Measurements from ENCODE around the gene ATG10. TPM values are rescaled to one million over a fixed set of nuclear protein-coding genes. Genes with fewer than 3 reads are reported as not detected.
A peak's percentile ranks its signal among the peaks of the same experiment; 100 is the strongest.

ATG10 gene
- total RNA-seq, 1 donor from 2014 or later = 8.9 TPM

DNA sequence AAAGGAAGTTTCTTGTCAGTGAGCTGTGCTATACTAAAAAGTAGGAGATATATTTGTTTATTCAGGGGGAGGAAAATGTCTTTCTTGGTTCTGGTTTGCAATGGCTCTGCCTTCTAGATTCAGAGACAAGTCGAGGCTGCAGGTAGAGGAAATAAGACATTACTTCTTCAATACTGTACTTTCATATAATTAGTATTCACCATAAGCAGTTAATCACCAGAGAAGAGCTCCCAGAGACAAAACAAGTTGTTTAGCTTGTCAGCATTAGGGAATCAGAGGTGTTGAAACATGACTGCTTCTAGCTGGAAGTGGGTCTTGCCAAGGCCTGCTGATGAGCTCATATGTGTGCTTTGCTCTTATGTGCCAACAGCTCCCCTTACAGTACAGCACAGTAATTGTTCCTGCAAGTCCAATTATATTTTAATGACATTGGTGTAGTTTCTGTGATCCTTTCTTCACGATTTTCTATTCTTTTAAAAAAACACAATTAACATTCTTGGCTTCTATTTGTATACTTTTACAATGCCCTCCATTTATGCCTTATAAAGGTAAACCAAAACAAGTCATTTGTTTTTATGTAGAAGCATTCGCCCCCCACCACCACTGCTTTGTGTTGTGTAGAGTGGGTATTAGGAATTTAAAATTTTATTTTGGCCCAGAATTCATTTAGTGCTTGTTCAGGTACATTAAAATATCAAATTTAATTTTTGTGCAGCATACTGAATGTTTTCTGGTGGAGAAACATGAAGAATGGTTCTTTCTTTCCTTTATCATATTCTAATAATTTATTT, 194.1 kb downstream of the ATG10 start:
- no peaks in the 10 kb centered on the region for H3K9me3 Mint-ChIP-seq
- H3K27me3 Mint-ChIP-seq (ENCODE audit: low read depth) = no peaks in the 10 kb centered on the region
- no peak overlapping the region for H3K4me3 Mint-ChIP-seq (ENCODE audit: low read depth)
- intact Hi-C loops (cut with micrococcal nuclease) = loop anchor here (1.0 to 10.0 kb wide), 5 partner anchors 194 to 741 kb away; partner anchors contain the start of genes ATG10 and SSBP2
- peaks cover 7% of the 10 kb centered on the region for H3K4me1 Mint-ChIP-seq (ENCODE audit: low read depth)
- DNase-seq (ENCODE audit: low spot score) = no peak
- H3K36me3 Mint-ChIP-seq (ENCODE audit: low read depth) = no peaks in the 10 kb centered on the region
- no peak overlapping the region for H3K27ac Mint-ChIP-seq

GRCh38 chr5:82167372-82167935, 195.6 kb downstream of the ATG10 start:
- Mint-ChIP-seq H3K27me3 (ENCODE audit: low read depth) (no peaks in the 10 kb centered on the region), H3K27ac (no peak overlapping the region), H3K36me3 (ENCODE audit: low read depth) (no peaks in the 10 kb centered on the region), H3K4me3 (ENCODE audit: low read depth) (no peak overlapping the region), H3K9me3 (no peaks in the 10 kb centered on the region), H3K4me1 (ENCODE audit: low read depth) (peaks cover 7% of the 10 kb centered on the region)
- no peak for DNase-seq (ENCODE audit: low spot score)
- intact Hi-C loops (cut with micrococcal nuclease) = loop anchor here (5.0 to 10.0 kb wide), 3 partner anchors 195 to 415 kb away; partner anchors contain the start of genes ATG10 and SSBP2

DNA sequence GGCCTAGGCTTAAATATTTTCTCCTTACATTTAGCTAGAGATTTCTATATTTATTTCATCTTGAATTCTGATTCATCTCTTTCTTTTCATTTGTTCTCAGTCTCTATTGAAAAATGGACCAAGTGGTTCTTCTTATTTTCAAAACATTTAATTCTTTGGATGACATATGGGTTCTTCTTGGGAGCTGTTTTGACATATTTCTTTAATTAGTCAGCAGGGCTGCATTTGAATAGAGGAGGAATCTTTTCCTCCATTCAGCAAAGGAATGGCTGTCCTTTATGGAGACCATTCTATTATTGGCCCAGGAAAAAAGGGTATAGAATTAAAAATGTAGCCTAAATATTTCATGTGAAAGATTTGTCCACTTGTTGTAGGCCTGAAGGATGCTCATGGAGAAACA, 196.5 kb downstream of the ATG10 start:
- DNase-seq (ENCODE audit: low spot score) = no peak
- intact Hi-C loops (cut with micrococcal nuclease) = loop anchor here (5.0 to 10.0 kb wide), 3 partner anchors 196 to 416 kb away; partner anchors contain the start of genes ATG10 and SSBP2
- no peaks in the 10 kb centered on the region for H3K27me3 Mint-ChIP-seq (ENCODE audit: low read depth)
- H3K4me3 Mint-ChIP-seq (ENCODE audit: low read depth) = no peak overlapping the region
- no peaks in the 10 kb centered on the region for H3K9me3 Mint-ChIP-seq
- H3K27ac Mint-ChIP-seq = no peak overlapping the region
- peaks cover 6% of the 10 kb centered on the region for H3K4me1 Mint-ChIP-seq (ENCODE audit: low read depth)
- H3K36me3 Mint-ChIP-seq (ENCODE audit: low read depth) = no peaks in the 10 kb centered on the region

DNA sequence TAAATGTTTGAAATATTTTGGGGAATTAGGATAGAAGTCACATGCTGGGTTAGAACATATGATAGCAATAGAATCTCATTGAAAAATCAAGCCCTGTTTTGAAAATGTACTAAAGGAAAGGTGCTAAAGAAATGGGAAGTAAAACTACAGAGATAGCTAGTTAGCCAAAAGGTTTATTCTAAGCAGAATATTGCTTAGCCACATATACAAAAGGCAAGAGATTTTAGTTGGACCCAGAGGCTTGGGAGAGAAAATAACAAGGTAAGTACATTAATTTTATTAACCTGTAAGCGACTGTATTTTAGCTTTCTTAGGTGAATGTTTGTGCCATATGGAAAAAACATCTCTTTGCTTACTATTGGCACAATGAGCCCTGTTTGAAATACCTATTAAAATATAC, 198.1 kb downstream of the ATG10 start:
- Mint-ChIP-seq H3K9me3 (no peaks in the 10 kb centered on the region), H3K27ac (no peak overlapping the region), H3K27me3 (ENCODE audit: low read depth) (no peaks in the 10 kb centered on the region), H3K4me3 (ENCODE audit: low read depth) (no peak overlapping the region), H3K36me3 (ENCODE audit: low read depth) (no peaks in the 10 kb centered on the region), H3K4me1 (ENCODE audit: low read depth) (peaks cover 6% of the 10 kb centered on the region)
- intact Hi-C loops (cut with micrococcal nuclease) = loop anchor here (5.0 to 10.0 kb wide), 3 partner anchors 198 to 418 kb away; partner anchors contain the start of genes ATG10 and SSBP2
- no peak for DNase-seq (ENCODE audit: low spot score)

GRCh38 chr5:82174128-82174918, 202.5 kb downstream of the ATG10 start:
- Mint-ChIP-seq H3K36me3 (ENCODE audit: low read depth) (no peaks in the 10 kb centered on the region), H3K4me3 (ENCODE audit: low read depth) (no peak overlapping the region), H3K4me1 (ENCODE audit: low read depth) (peaks cover 4% of the 10 kb centered on the region), H3K27ac (no peak overlapping the region), H3K9me3 (no peaks in the 10 kb centered on the region), H3K27me3 (ENCODE audit: low read depth) (no peaks in the 10 kb centered on the region)
- DNase-seq (ENCODE audit: low spot score) = peak; percentile 33
- intact Hi-C loops (cut with micrococcal nuclease) = loop anchor here (2.0 kb wide), 1 partner anchor 50 kb away; no protein-coding TSS in a partner anchor

- intact Hi-C loops (cut with micrococcal nuclease) = loop anchor here (2.0 kb wide), 1 partner anchor 50 kb away; no protein-coding TSS in a partner anchor
- Mint-ChIP-seq H3K27ac (no peak overlapping the region), H3K9me3 (no peaks in the 10 kb centered on the region), H3K4me1 (ENCODE audit: low read depth) (peaks cover 4% of the 10 kb centered on the region), H3K27me3 (ENCODE audit: low read depth) (no peaks in the 10 kb centered on the region), H3K36me3 (ENCODE audit: low read depth) (no peaks in the 10 kb centered on the region), H3K4me3 (ENCODE audit: low read depth) (no peak overlapping the region)
- no peak for DNase-seq (ENCODE audit: low spot score)
Measured at GRCh38 chr5:82174919-82175219, 203.0 kb downstream of the ATG10 start.

DNA sequence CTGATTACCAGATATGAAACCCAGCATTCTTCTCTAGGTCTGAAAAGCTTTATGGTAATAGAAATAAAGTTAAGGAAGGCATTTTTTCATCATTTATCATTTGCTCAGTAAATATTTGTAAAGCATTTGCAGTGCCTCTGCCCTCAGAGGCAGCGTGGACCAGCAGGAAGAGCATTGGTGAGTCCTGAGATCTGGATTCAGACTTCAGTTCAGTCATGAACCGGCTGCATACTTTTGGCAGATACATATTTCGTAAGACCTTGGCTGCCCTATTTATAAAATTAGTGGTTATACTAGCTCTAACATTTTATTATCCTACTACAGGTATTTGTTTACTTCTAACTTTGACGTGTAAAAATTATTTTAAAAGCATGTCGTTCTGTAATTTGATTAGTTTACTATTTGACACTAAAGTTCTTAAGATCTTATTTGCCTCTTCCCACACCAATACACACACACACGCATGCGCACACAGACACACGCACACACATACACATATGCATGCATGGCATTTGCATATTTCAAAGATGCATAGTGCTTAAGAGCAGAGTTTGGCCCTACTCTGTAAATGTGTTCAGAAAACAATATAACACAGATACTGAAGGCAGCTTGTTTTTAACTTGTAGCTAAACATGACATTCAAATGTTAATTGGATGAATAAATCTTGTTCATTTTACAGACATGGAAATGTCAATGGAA, 204.4 kb downstream of the ATG10 start:
- no peaks in the 10 kb centered on the region for H3K27me3 Mint-ChIP-seq (ENCODE audit: low read depth)
- no peak overlapping the region for H3K4me3 Mint-ChIP-seq (ENCODE audit: low read depth)
- peaks cover 4% of the 10 kb centered on the region for H3K4me1 Mint-ChIP-seq (ENCODE audit: low read depth)
- no peak for DNase-seq (ENCODE audit: low spot score)
- intact Hi-C loops (cut with micrococcal nuclease) = no loop called here
- no peaks in the 10 kb centered on the region for H3K9me3 Mint-ChIP-seq
- H3K27ac Mint-ChIP-seq = no peak overlapping the region
- H3K36me3 Mint-ChIP-seq (ENCODE audit: low read depth) = no peaks in the 10 kb centered on the region

GRCh38 chr5:82178378-82178777, 206.6 kb downstream of the ATG10 start:
- H3K27me3 Mint-ChIP-seq (ENCODE audit: low read depth) = no peaks in the 10 kb centered on the region
- no peaks in the 10 kb centered on the region for H3K36me3 Mint-ChIP-seq (ENCODE audit: low read depth)
- no peak overlapping the region for H3K27ac Mint-ChIP-seq
- no peak for DNase-seq (ENCODE audit: low spot score)
- H3K9me3 Mint-ChIP-seq = no peaks in the 10 kb centered on the region
- intact Hi-C loops (cut with micrococcal nuclease) = no loop called here
- H3K4me1 Mint-ChIP-seq (ENCODE audit: low read depth) = peaks cover 6% of the 10 kb centered on the region
- H3K4me3 Mint-ChIP-seq (ENCODE audit: low read depth) = no peak overlapping the region

- H3K4me1 Mint-ChIP-seq (ENCODE audit: low read depth) = peaks cover 9% of the 10 kb centered on the region
- H3K27me3 Mint-ChIP-seq (ENCODE audit: low read depth) = no peaks in the 10 kb centered on the region
- H3K27ac Mint-ChIP-seq = no peak overlapping the region
- intact Hi-C loops (cut with micrococcal nuclease) = no loop called here
- no peak overlapping the region for H3K4me3 Mint-ChIP-seq (ENCODE audit: low read depth)
- H3K36me3 Mint-ChIP-seq (ENCODE audit: low read depth) = no peaks in the 10 kb centered on the region
- H3K9me3 Mint-ChIP-seq = no peaks in the 10 kb centered on the region
- DNase-seq (ENCODE audit: low spot score) = no peak
Measured at GRCh38 chr5:82182662-82183061, 210.8 kb downstream of the ATG10 start.

- no peaks in the 10 kb centered on the region for H3K9me3 Mint-ChIP-seq
- H3K4me1 Mint-ChIP-seq (ENCODE audit: low read depth) = peaks cover 9% of the 10 kb centered on the region
- H3K27me3 Mint-ChIP-seq (ENCODE audit: low read depth) = no peaks in the 10 kb centered on the region
- no peak overlapping the region for H3K27ac Mint-ChIP-seq
- H3K36me3 Mint-ChIP-seq (ENCODE audit: low read depth) = no peaks in the 10 kb centered on the region
- no peak for DNase-seq (ENCODE audit: low spot score)
- no peak overlapping the region for H3K4me3 Mint-ChIP-seq (ENCODE audit: low read depth)
- intact Hi-C loops (cut with micrococcal nuclease) = no loop called here
Measured at GRCh38 chr5:82183828-82184227, 212.0 kb downstream of the ATG10 start.

DNA sequence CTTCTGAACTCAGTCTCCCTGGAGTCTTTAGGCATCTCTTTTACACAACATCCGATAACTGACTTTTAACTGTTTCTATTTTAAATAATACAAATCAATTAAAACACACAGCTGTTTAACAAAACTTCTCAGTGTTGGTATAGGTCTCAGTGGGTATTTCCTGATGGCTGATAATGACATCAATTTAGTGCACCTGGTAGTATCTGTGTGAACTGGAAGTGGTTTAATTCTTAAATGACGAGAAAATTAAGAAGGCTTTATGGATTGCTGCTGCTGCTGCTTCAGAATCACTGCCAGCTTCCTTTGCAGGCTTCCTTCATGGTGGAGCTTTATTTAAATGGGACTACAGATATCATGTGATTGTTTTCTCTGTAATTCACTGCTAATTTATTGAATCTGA, 214.0 kb downstream of the ATG10 start:
- peaks cover 9% of the 10 kb centered on the region for H3K4me1 Mint-ChIP-seq (ENCODE audit: low read depth)
- H3K9me3 Mint-ChIP-seq = no peaks in the 10 kb centered on the region
- no peaks in the 10 kb centered on the region for H3K27me3 Mint-ChIP-seq (ENCODE audit: low read depth)
- H3K4me3 Mint-ChIP-seq (ENCODE audit: low read depth) = no peak overlapping the region
- no peaks in the 10 kb centered on the region for H3K36me3 Mint-ChIP-seq (ENCODE audit: low read depth)
- no peak for DNase-seq (ENCODE audit: low spot score)
- intact Hi-C loops (cut with micrococcal nuclease) = no loop called here
- H3K27ac Mint-ChIP-seq = no peak overlapping the region

GRCh38 chr5:82197550-82197949, 225.7 kb downstream of the ATG10 start:
- no peaks in the 10 kb centered on the region for H3K36me3 Mint-ChIP-seq (ENCODE audit: low read depth)
- DNase-seq (ENCODE audit: low spot score) = no peak
- H3K27ac Mint-ChIP-seq = no peak overlapping the region
- intact Hi-C loops (cut with micrococcal nuclease) = no loop called here
- H3K4me3 Mint-ChIP-seq (ENCODE audit: low read depth) = no peak overlapping the region
- no peaks in the 10 kb centered on the region for H3K27me3 Mint-ChIP-seq (ENCODE audit: low read depth)
- H3K9me3 Mint-ChIP-seq = no peaks in the 10 kb centered on the region
- no peaks in the 10 kb centered on the region for H3K4me1 Mint-ChIP-seq (ENCODE audit: low read depth)

Data from activated T-helper 2 cell treated with anti-CD3 and anti-CD28 coated beads, Interferon-gamma antibody, Interleukin-2, Interleukin-4, amounts not matched to agents 10 μg/mL and 5 μg/mL and 100 μg/mL, durations not matched to agents 14 hours and 24 hours and 36 hours (primary cell).